HepG2 (cell line): Measurements from ENCODE around the gene DNMT3A. TPM values are rescaled to one million over a fixed set of nuclear protein-coding genes. Genes with fewer than 3 reads are reported as not detected.
A peak's percentile ranks its signal among the peaks of the same experiment; 100 is the strongest.

ENCODE experiments used
- BRCA1 ChIP-seq: sonication (generic); formaldehyde crosslinking; IDR thresholded peaks from 2 replicates; pipeline ENCODE4 v1.4.0; 2020; ENCODE audit warnings: missing genetic modification reagents
- GPN1 ChIP-seq: sonication (generic); formaldehyde crosslinking; IDR thresholded peaks from 2 replicates; pipeline ENCODE4 v1.5.1; 2020; ENCODE audit warnings: missing genetic modification reagents, borderline replicate concordance
- HOMEZ ChIP-seq: IDR thresholded peaks from 2 replicates; pipeline ENCODE4 v1.6.1; 2016; ENCODE audit warnings: low read depth
- RAD21 ChIP-seq: fragments of 450-650 bp; formaldehyde crosslinking; IDR thresholded peaks from 2 replicates; pipeline ENCODE4 v1.5.0; 2020; ENCODE audit warnings: mild to moderate bottlenecking
- REPIN1 ChIP-seq: sonication (generic); formaldehyde crosslinking; IDR thresholded peaks from 2 replicates; pipeline ENCODE4 v1.8.0; 2022; ENCODE audit warnings: missing genetic modification reagents, low read depth, mild to moderate bottlenecking, borderline replicate concordance
- RFX1 ChIP-seq: fragments of 450-650 bp; IDR thresholded peaks from 2 replicates; pipeline ENCODE4 v1.6.1; 2017
- SKI ChIP-seq: fragments of 450-650 bp; IDR thresholded peaks from one replicate; pipeline ENCODE4 v1.6.1; 2018; ENCODE audit warnings: mild to moderate bottlenecking; ENCODE audit not compliant: partially characterized antibody
- SRSF1 ChIP-seq: fragments of 200-400 bp; formaldehyde crosslinking; optimal IDR thresholded peaks from 2 replicates; pipeline ENCODE3; 2017; ENCODE audit warnings: mild to moderate bottlenecking, low read depth, low read length, moderate library complexity
- ZFP36L1 ChIP-seq: sonication (generic); formaldehyde crosslinking; IDR thresholded peaks from 2 replicates; pipeline ENCODE4 v1.8.0; 2022; ENCODE audit warnings: mild to moderate bottlenecking, missing genetic modification reagents, moderate library complexity
- ZNF329 ChIP-seq: sonication (generic); formaldehyde crosslinking; IDR thresholded peaks from 2 replicates; pipeline ENCODE4 v1.9.0; 2021; ENCODE audit warnings: low read depth, mild to moderate bottlenecking, missing genetic modification reagents
- ZNF432 ChIP-seq: sonication (generic); formaldehyde crosslinking; IDR thresholded peaks from 2 replicates; pipeline ENCODE4 v1.5.0; 2020; ENCODE audit warnings: missing genetic modification reagents, mild to moderate bottlenecking, borderline replicate concordance
- ZNF552 ChIP-seq: sonication (generic); formaldehyde crosslinking; IDR thresholded peaks from 2 replicates; pipeline ENCODE4 v1.9.0; 2022; ENCODE audit warnings: missing genetic modification reagents, mild to moderate bottlenecking, borderline replicate concordance
- ZNF558 ChIP-seq: sonication (generic); formaldehyde crosslinking; IDR thresholded peaks from 2 replicates; pipeline ENCODE4 v1.9.0; 2022; ENCODE audit warnings: mild to moderate bottlenecking, missing genetic modification reagents, borderline replicate concordance
- polyA plus RNA-seq, 8 experiments: library from polyadenylated mRNA; depleted of rRNA in 3 of 8; stranded (reverse) in 7 of 8; unstranded in 1 of 8; fragments of >200 nt; fragmentation: Illumina TruSeq in 4 of 8; extraction: Trizol in 4 of 8; gene quantifications; 2 replicates each; pipeline versions ENCODE4 v1.2.1 to v1.2.3, GENCODE V29; 2011 to 2016; ENCODE audit warnings: low read depth in 4 of 8, missing spikeins in 1 of 8, mixed read lengths in 1 of 8; ENCODE audit not compliant: insufficient read depth in 1 of 8
- total RNA-seq, 5 experiments: library from RNA; depleted of rRNA; stranded (reverse); fragments of >200 nt; fragmentation: Illumina TruSeq; extraction: Trizol; gene quantifications; 2 replicates each; pipeline ENCODE4 v1.2.3, GENCODE V29; 2016; ENCODE audit warnings: low read depth in 1 of 5
- TF ChIP-seq, protein P1 (sequence below), 2 experiments: sonication (generic) in 1 of 2; formaldehyde crosslinking in 1 of 2; IDR thresholded peaks; 2 replicates each; pipeline versions ENCODE4 v1.5.1 to v1.6.1; 2011 to 2020; ENCODE audit warnings: borderline replicate concordance in 1 of 2, low read depth in 1 of 2, low read length in 1 of 2, mild to moderate bottlenecking in 1 of 2, missing genetic modification reagents in 1 of 2, moderate library complexity in 1 of 2
- TF ChIP-seq, protein P2 (sequence below): sonication (generic); formaldehyde crosslinking; IDR thresholded peaks from 2 replicates; pipeline ENCODE4 v1.4.0; 2020; ENCODE audit warnings: missing genetic modification reagents
- TF ChIP-seq, protein P3 (sequence below): IDR thresholded peaks from 2 replicates; pipeline ENCODE4 v1.6.1; 2016; ENCODE audit warnings: missing compliant biosample characterization, missing genetic modification reagents, borderline replicate concordance
- TF ChIP-seq, protein P4 (sequence below): sonication (generic); formaldehyde crosslinking; IDR thresholded peaks from 2 replicates; pipeline ENCODE4 v1.4.0; 2020; ENCODE audit warnings: mild to moderate bottlenecking, missing genetic modification reagents

DNMT3A gene
- total and polyA plus RNA-seq, 2 of the 13 experiments (the other 11 are each of a cell fraction or from before 2014, with no cell fraction given) = 14.7 to 29.1 TPM

GRCh38 chr2:25342372-25343186 lies 854 bp upstream of the DNMT3A start (continued):
- TF ChIP-seq HOMEZ (CRISPR knock-in tag) (peak; percentile 87), RAD21 (peak; percentile 98), ZNF558 (CRISPR knock-in tag) (peak; percentile 33; the same call in 1 of the 2 replicates), SRSF1 (peak; percentile 99), GPN1 (CRISPR knock-in tag) (no peak), ZFP36L1 (no peak), ZNF329 (CRISPR knock-in tag) (peak; percentile 66; the same call in 1 of the 2 replicates), BRCA1 (CRISPR knock-in tag) (no peak), RFX1 (no peak), ZNF432 (CRISPR knock-in tag) (no peak), ZNF552 (CRISPR knock-in tag) (0 out of 2 replicates have a peak, but pooled peaks have one; percentile 57), SKI (peak; percentile 88), REPIN1 (CRISPR knock-in tag) (peak; percentile 98)
- TF ChIP-seq, protein P1, sequence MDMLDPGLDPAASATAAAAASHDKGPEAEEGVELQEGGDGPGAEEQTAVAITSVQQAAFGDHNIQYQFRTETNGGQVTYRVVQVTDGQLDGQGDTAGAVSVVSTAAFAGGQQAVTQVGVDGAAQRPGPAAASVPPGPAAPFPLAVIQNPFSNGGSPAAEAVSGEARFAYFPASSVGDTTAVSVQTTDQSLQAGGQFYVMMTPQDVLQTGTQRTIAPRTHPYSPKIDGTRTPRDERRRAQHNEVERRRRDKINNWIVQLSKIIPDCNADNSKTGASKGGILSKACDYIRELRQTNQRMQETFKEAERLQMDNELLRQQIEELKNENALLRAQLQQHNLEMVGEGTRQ (IDR thresholded peaks at IDR 0.05; ENCODE audit: low read depth, low read length) = no peak
- TF ChIP-seq, protein P1 (CRISPR knock-in tag; IDR thresholded peaks at IDR 0.05; ENCODE audit: borderline replicate concordance) = no peak; the same call in 1 of the 2 replicates
- TF ChIP-seq, protein P2, sequence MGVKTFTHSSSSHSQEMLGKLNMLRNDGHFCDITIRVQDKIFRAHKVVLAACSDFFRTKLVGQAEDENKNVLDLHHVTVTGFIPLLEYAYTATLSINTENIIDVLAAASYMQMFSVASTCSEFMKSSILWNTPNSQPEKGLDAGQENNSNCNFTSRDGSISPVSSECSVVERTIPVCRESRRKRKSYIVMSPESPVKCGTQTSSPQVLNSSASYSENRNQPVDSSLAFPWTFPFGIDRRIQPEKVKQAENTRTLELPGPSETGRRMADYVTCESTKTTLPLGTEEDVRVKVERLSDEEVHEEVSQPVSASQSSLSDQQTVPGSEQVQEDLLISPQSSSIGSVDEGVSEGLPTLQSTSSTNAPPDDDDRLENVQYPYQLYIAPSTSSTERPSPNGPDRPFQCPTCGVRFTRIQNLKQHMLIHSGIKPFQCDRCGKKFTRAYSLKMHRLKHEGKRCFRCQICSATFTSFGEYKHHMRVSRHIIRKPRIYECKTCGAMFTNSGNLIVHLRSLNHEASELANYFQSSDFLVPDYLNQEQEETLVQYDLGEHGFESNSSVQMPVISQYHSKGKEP (CRISPR knock-in tag) = peak; percentile 76; the same call in 1 of the 2 replicates
- TF ChIP-seq, protein P3, sequence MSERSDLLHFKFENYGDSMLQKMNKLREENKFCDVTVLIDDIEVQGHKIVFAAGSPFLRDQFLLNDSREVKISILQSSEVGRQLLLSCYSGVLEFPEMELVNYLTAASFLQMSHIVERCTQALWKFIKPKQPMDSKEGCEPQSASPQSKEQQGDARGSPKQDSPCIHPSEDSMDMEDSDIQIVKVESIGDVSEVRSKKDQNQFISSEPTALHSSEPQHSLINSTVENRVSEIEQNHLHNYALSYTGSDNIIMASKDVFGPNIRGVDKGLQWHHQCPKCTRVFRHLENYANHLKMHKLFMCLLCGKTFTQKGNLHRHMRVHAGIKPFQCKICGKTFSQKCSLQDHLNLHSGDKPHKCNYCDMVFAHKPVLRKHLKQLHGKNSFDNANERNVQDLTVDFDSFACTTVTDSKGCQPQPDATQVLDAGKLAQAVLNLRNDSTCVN (CRISPR knock-in tag) = peak; percentile 88
- TF ChIP-seq, protein P4, sequence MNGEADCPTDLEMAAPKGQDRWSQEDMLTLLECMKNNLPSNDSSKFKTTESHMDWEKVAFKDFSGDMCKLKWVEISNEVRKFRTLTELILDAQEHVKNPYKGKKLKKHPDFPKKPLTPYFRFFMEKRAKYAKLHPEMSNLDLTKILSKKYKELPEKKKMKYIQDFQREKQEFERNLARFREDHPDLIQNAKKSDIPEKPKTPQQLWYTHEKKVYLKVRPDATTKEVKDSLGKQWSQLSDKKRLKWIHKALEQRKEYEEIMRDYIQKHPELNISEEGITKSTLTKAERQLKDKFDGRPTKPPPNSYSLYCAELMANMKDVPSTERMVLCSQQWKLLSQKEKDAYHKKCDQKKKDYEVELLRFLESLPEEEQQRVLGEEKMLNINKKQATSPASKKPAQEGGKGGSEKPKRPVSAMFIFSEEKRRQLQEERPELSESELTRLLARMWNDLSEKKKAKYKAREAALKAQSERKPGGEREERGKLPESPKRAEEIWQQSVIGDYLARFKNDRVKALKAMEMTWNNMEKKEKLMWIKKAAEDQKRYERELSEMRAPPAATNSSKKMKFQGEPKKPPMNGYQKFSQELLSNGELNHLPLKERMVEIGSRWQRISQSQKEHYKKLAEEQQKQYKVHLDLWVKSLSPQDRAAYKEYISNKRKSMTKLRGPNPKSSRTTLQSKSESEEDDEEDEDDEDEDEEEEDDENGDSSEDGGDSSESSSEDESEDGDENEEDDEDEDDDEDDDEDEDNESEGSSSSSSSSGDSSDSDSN (CRISPR knock-in tag) = peak; percentile 98
